HG02763 (cell line): Measurements from ENCODE around the gene NEXN.

ENCODE experiments used
- ATAC-seq: cut with Tn5 transposase; IDR thresholded peaks from one replicate; pipeline ENCODE4 v1.9.1; 2021; ENCODE audit warnings: mild to moderate bottlenecking, moderate library complexity; ENCODE audit not compliant: unreplicated experiment

The NEXN gene

DNA sequence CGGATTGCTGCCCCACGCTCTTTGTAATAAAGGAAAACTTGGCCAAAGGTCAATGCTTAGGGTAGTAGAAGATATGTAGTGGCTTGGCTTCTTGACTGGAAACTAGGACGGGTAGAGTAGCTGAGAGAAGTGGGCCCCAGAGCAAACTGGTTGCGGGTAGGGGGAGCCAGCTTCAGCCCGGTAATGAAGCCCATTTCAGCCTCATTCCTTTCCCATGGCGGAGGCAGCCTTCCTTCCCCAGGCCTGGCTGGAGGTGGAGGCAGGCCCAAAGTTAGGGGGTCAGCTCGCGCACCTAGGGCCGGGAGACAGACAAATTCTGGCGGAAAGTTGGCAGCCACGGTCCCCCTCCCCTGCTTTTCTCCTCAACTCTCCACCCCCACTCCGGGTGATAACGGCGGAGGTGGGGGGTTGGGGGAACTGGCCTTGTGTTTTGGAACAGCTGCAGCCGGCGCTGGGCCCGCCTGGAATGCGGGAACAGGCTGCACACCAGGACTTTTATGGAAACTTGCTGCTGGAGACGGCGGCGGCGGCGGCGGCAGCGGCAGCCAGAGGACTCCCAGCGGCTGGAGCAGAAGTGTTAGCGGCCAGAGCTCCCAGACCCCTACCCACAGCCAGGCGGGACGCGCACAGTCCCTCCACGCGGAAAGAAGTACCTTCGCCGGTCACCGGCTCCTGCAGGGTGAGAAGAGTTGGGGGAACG, at the start of gene NEXN:
NEXN (plus strand) TSS at position 544 of the 700 bp plus-strand sequence. CDS start 27,483 bp downstream, outside the sequence.
- ATAC-seq = no peak

DNA sequence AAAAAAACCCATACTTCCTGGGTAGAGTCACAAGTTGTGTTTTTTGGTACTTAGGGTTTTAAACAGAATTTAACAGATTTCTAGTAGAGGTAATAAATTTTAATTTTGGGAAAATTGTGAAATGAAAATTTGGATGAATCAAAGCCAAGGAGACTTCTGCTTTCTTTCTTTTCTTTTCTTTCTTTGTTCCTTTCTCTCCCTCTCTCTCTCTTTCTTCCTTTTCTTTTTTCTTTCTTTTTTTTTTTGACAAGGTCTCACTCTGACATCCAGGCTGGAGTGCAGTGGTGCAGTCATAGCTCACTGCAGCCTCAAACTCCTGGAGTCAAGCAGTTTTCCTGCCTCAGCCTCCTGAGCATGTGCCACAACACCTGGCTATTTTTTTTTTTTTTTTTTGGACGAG, 46.9 kb upstream of the NEXN start:
- ATAC-seq = no peak

DNA sequence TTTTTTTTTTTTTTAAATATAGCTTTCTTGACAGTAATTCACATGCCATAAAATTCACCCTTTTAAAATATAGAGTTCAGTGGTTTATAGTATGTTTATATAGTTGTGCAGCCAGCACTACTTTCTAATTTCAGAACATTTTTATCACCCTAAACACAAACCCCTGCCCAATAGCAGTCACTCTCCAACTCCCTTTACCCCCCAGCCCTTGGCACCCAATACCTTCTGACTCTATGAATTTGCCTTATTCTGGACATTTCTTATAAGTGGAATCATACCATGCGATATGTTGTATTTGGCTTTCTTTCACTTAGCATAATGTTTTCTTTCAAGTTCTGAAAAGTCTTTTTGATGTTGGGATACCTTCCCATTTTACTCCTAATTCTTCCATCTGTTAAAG, 42.5 kb upstream of the NEXN start:
- ATAC-seq = no peak

DNA sequence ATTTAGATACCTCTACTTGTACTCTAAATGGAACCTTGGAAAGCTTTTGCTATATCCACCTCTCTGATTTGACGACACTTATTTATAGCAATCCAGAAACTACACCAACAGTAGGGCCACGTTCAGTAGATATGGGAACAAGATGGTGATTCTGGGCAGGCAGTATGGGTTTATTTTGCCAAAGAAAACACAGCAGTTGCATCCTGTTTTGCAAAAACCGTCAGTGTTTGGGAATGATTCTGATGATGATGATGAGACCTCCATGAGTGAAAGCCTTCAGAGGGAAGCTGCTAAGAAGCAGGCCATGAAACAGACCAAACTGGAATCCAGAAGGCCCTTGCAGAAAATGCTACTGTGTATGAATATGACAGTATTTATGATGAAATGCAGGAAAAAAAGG, 41.5 kb upstream of the NEXN start:
- no peak for ATAC-seq

DNA sequence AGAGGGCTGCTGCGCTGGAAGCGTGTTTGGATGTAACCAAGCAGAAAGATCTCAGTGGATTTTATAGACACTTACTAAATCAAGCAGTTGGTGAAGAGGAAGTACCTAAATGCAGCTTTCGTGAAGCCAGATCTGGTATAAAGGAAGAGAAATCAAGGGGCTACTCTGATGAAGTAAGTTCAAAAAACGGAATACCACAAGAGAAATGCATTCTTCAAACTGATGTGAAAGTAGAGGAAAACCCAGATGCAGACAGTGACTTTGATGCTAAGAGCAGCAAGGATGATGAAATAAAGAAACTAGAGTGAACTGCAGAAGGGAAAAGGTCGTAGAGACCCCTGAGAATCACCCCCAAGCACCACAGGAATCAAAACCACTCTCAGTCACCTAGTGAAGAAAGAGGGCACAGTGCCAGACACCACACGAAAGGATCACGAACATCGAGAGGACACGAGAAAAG, 40.8 kb upstream of the NEXN start:
- ATAC-seq = no peak

DNA sequence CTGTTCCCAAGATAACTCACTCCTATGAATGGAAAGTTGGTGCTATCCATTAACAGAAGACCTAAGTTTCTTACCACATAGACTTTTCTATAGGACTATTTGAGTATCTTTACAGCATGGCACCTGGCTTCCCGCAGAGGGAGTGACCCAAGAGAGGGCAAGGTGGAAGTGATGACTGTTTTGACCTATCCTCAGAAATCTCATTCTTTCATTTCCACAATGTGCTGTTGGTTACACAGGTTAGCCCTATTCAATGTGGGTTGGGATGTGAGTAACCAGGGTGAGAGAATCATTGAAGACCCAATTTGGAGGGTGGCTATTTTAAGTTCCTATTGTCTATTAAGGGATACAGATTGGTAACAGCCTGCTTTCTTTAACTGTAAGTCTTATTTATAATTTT, 38.3 kb upstream of the NEXN start:
- ATAC-seq = no peak

DNA sequence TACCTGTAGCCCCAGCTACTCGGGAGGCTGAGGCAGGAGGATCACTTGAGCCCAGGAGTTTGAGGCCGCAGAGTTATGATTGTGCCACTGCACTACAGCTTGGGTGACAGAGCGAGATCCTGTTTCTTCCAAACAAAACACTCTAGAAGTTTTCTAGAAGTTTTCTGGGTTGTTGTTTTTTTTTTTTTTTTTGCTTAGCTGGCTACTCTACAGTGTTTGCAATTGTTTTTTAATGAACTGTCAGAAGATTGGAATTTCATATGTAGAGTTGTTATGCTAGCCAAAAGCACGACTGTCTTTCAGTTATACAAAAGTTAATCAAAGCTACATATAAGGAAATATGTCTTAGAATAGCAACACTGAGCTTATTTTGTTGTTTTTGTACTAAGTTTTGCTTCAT, 30.9 kb upstream of the NEXN start:
- no peak for ATAC-seq

DNA sequence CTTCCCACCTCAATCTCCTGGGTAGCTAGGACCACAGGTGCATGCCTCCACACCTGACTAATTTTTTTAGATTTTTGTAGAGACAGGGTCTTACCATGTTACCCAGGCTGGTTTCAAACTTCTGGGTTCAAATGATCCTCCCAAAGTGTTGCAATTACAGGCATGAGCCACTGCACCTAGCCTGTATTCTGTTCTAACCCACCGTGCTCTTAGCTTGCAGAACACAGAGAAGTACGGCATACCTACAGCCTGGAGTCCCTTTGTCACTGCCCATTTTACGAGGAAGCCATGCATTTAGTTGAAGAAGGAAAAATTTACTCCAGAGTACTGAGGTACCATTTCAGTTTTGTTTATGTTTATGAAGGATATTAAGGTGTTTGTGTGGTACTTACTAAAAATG, 29.7 kb upstream of the NEXN start:
- no peak for ATAC-seq

DNA sequence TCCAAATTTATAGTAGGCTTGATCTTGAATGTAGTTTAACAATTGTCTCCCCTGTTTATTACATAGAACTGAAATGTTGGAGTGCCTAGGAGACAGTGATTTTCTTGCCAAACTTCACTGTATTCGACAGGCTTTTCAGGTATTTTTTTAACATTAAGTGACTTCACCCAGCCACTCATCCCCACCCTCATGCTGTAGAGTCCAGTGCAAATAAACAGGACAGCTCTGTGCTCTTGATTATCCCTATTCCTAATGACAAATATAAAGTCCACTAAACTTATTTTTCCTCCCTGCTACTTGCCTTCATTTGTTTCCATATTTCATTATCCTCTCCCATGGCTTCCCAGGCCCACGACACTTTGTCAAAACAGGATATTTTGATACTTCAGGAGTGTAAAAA, 29.2 kb upstream of the NEXN start:
- ATAC-seq = no peak

DNA sequence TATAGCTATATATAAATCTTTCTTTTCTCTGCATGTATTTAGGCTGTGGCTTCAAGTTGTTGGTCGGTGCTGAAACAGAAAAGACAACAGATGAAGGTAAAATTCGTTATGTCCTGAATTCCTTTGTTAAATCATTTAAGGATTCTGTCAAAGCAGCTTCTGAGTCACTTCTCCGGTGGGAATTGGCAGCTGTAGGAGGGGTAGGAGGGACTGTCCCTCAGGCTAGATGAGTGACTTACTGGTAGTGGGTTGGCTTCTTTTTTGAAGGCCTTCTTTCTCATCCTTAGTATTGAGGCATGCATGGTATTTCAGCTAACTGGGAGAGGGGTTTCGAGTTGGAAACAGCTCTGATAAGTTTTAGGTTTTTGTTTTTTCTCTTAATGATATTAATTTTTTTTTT, 22.1 kb upstream of the NEXN start:
- no peak for ATAC-seq

DNA sequence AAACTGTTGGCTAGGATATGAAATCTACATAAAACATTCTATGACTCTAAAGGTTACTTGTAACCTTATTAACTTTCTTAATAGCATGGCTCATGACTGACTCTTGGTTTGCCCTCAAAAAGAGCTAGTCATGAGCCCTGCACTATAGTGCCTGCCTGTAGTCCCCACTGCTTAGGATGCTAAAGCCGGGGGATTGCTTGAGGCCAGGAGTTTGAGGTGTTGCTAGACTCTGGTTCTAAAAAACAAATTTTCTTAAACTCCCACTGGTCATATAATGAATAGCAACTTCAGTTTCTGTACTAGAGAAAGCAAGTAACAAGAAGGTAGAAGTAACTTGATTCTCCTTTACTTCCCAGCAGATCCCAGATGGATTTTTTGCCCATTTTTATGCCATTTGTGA, 15.8 kb upstream of the NEXN start:
- no peak for ATAC-seq

DNA sequence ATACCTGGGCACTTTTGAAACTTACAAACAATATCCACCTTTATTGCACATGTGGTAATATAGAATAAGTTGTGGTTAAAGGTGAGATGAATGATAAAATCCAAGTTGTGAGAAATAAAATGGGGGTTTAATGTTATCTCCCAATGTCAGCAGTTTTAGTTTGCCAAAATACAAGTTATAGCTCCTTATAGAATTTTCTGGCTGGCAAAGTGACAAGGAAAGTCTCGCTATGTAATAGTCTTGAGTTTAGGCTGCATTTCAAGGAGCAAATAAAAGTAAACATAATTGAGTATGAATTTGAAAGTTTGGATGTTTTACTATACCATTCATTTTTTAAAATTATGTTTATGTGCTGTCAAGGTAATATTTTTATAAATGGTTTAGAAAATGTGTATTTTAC, 15.0 kb upstream of the NEXN start:
- ATAC-seq = no peak

DNA sequence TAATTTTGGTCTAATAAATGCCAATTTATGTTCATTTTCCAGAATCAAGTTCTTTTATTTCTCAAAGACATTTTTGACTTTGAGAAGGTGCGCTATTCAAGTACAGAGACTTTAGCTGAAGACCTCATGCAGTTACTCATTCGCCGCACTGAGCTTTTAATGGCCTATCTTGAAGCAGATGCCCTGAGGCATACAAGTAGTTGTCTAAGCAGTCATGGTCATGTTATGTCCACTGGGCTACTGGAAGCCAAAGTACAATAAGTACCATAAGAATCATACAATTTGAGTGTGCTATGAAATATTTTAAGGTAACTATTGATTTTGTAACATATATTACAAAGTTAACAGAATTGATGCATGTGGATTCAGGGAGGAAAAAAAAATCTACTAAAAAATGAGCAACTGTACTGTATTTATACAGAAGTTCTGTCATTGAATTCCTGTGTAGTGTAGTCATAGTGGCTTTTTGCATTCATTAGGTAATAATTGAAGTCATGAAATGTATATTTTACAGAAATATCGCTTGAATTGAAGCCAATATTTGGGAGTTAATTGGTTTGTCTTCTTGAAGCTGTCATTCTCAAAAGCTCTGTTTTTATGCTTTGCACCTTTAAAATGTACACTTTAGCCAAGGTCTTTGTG, 13.5 kb upstream of the NEXN start:
- no peak for ATAC-seq

DNA sequence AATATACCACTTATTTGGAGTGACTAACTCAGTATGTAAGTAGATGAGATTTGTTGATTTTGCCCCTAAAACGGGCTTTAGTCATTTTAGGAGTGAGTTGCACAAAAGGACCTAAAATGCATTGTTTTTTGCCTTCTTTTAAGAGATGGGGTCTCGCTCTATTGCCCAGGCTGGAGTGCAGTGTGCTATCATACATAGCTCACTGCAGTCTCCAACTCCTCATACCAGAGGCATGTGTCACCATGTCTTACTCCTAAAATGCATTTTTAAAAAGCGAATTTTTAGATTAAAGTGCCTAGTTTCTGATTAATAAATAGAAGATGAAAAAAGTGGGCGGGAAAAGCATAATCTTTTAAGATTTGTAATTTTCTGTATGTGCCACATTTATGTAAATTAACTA, 11.5 kb upstream of the NEXN start:
- no peak for ATAC-seq

DNA sequence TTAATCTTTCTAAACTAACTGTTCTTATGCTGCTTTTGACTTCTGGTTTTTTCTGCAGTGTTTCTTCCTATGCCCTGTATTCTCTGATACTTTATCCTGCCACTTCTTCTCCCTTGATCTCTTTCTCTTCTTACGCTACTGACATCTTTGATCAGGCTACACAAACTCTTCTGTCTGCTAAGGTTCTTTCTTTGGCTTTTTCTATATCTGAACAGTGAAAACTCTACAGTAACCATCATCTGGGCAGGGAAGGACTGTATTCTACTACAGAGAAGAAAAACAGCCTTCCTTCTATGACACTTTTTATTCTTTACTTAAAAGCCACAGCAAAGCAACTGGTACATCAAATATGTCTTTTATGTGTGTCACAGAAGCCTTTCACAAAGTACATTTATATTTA, 7.4 kb upstream of the NEXN start:
- no peak for ATAC-seq

DNA sequence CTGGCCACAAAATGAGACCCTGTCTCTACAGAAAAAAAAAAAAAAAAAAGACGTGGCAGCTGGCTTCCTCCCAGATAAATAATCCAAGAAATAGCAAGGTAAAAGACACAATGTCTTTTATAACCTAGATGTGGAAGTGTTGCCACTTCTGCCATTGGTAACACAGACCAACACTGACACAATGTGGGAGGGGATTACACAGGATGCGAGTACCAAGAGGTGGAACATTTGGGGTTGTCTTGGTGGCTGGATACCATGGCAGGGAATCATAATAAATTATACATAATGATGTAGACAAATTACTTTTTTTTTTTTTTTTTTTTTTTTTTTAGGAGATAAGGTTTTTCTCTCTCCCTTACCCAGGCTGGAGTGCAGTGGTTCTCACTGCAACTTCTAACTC, 6.0 kb upstream of the NEXN start:
- no peak for ATAC-seq

DNA sequence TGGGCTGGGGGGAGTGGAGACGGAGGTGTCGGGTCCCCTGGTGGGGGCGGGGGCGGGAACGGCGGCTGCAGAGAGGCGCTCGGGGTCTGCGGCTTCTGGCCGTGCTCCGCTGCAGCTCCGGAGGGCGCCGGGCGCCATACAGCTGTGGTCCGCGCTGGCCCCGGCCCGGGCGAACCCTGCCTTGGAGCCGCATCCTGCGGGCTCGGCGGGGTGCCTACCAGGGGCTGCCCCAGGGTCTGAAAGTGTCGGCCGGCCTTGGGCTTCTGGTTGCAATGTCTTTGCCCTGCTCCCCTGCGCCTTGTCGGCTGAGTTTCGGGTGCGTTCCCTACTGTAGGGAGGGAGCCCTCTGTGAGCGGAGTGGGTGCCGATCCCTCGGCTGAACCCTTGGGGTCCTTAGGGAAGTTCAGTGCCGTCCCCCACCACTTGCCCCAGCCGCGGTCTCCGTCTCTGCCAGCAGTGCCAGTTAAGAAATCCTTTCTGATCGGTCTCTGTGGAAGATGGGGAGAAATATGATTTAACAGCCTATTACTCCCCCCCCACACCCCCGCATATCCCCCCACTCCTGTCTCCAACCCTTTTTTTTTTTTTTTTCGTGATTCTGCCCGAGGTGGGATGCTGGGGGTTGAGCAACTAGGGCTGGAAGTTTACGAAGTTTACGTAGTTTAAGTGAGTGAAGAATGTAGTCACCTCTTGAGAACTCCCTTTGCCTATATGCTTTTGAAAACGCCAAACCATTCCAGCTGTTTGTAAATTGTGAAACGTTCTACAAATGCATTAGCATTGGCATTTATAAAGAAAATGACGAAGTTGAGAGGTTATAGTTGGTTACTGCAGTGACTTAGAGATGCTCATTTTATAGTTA, 588 bp downstream of the NEXN start:
- ATAC-seq = no peak

DNA sequence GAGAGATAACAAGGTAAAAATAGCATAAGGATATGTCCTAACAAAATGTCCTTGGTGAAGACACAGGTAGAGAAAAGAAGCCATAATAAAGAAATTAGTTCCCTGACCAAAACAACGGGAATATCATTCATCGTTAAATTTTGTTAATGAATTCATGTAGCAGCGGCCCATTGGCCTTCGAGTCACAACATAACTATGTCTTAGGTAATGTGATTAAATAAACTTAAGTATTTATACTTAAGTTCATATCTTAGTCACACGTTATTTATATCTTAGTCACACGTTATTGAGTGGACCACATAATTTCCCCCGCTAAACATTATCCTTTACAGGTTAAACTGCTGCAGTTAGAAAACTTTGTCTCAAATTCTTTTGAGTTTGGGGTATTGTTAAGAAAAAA, 1.2 kb downstream of the NEXN start:
- no peak for ATAC-seq

DNA sequence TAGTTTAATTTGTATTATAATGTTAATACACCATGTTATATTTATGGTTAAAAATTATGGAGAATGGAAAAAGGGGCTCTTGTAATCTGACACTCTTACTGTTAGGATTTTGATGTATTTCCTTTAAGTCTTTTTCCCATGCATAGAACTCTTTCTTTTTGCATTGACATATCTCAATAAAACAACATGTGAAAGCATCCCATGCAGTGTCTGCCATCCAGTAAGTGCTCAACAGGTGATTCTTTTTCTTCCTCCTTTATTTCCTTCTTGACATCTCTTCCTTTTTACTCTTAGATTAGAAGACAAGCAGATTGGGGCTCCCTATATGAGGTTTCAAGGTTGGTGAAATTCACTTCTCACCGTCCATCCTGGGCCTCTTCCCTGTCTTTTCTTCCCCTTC, 2.8 kb downstream of the NEXN start:
- no peak for ATAC-seq

DNA sequence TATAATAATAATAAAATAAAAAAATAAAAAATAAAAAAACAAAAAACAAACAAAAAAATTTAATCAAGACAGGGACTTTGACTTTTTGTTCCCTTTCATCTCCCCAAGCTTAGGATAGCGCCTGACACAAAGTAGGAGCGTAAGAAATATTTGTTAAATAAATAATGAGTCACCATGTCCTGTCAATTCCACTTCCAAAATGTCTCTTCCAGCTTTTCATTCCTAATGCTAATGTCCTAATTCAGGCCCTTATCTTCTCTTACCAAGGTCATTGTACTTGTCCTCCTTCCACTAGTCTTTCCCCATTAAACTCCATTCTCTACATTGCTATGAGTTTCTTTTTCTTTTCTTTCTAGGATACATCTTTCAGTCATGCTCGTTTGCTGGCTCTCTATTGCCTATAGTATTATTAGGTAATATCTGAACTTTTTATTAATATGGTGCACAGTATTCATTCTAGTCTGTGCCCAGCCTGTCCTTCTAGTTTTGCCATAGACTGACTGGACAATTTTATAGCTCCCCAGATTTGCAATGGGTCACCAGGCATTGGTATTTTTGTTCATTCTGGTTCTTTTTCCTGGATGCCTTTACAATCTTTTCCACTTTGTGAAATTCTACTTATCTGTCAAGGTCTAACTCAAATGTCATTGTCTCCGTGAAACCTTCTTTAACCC, 11.4 kb downstream of the NEXN start:
- no peak for ATAC-seq

DNA sequence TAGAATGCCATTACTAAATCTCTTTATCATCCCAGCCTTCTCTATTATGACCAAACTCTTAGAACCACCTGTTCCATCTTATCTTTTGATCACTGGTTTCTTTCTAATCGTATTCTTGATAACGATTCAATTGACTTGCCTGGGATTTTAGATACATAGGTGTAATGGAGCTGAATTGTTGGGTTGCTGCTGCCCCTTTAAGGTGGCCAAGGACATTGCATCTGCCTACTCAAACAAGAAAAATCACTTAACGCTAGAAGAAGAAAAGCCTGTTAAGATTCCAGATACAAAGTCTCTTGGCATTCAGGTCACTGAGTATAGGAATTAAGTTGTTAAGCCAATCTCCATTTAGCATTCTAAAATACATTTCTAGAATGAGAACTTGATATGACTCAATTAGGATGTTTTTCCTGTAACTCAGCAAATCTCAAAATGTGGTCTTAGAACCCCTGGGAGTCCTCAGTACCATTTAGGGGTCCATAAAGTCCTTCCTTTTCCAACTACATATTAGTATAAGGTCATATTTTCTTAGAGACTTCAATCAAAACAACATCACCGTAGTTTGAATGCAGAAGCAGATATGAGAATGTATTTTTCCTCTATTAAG, 12.4 kb downstream of the NEXN start:
- no peak for ATAC-seq
